Trophoblast cell (in vitro differentiated cells and primary cell): ENCODE data around the gene MTUS2.

Experiments used
- DNase-seq, 2 donors: peaks; one replicate each; pipeline ENCODE4 v3.0.0-alpha.2; 2016
- H2AFZ ChIP-seq: 2 replicates; pipeline ENCODE4 v1.6.1; 2013; ENCODE audit warnings: low read length, moderate library complexity, mild to moderate bottlenecking; ENCODE audit not compliant: insufficient read depth, poor library complexity
- H2AK5ac ChIP-seq: 2 replicates; pipeline ENCODE4 v1.6.1; 2013; ENCODE audit warnings: mild to moderate bottlenecking, low read length
- H2BK120ac ChIP-seq: 2 replicates; pipeline ENCODE4 v1.6.1; 2013; ENCODE audit warnings: low read length, mild to moderate bottlenecking, moderate library complexity; ENCODE audit not compliant: insufficient read depth, poor library complexity
- H2BK12ac ChIP-seq: 2 replicates; pipeline ENCODE4 v1.6.1; 2013; ENCODE audit warnings: mild to moderate bottlenecking, low read length, moderate library complexity
- H2BK5ac ChIP-seq: 2 replicates; pipeline ENCODE4 v1.6.1; 2013; ENCODE audit warnings: low read length, low read depth, moderate library complexity, mild to moderate bottlenecking; ENCODE audit not compliant: poor library complexity
- H3K14ac ChIP-seq: 2 replicates; pipeline ENCODE4 v1.6.1; 2013; ENCODE audit warnings: mild to moderate bottlenecking, low read length
- H3K18ac ChIP-seq: 2 replicates; pipeline ENCODE4 v1.6.1; 2013; ENCODE audit warnings: mild to moderate bottlenecking, low read length
- H3K23ac ChIP-seq: 2 replicates; pipeline ENCODE4 v1.6.1; 2013; ENCODE audit warnings: low read length
- H3K27ac ChIP-seq: 2 replicates; pipeline ENCODE4 v1.5.1; 2013; ENCODE audit warnings: low read depth, mild to moderate bottlenecking, inconsistent platforms, low read length, moderate library complexity
- H3K27me3 ChIP-seq: 2 replicates; pipeline ENCODE4 v1.6.1; 2013; ENCODE audit warnings: inconsistent platforms, mild to moderate bottlenecking, low read length, moderate library complexity; ENCODE audit not compliant: insufficient read depth
- H3K36me3 ChIP-seq, 2 experiments: 1 replicate in 1 of 2; 2 replicates in 1 of 2; pipeline ENCODE4 v1.6.1; 2013; ENCODE audit warnings: low read length in 2 of 2, mild to moderate bottlenecking in 2 of 2, moderate library complexity in 1 of 2; ENCODE audit not compliant: insufficient read depth in 2 of 2, control insufficient read depth in 1 of 2
- H3K4ac ChIP-seq: 2 replicates; pipeline ENCODE4 v1.6.1; 2013; ENCODE audit warnings: low read depth, mild to moderate bottlenecking, low read length, moderate library complexity
- H3K4me1 ChIP-seq, 2 experiments: 1 replicate in 1 of 2; 2 replicates in 1 of 2; pipeline ENCODE4 v1.6.1; 2013; ENCODE audit warnings: low read length in 2 of 2, mild to moderate bottlenecking in 2 of 2, moderate library complexity in 1 of 2; ENCODE audit not compliant: insufficient read depth in 2 of 2, control insufficient read depth in 1 of 2
- H3K4me2 ChIP-seq: 2 replicates; pipeline ENCODE4 v1.6.1; 2013; ENCODE audit warnings: inconsistent platforms, mild to moderate bottlenecking, low read length, moderate library complexity
- H3K4me3 ChIP-seq: 2 replicates; pipeline ENCODE4 v1.5.1; 2013; ENCODE audit warnings: mild to moderate bottlenecking, low read depth, low read length, inconsistent platforms
- H3K79me1 ChIP-seq: one replicate; pipeline ENCODE4 v1.6.1; 2013; ENCODE audit warnings: low read length
- H3K79me2 ChIP-seq: 2 replicates; pipeline ENCODE4 v1.6.1; 2013; ENCODE audit warnings: low read length, mild to moderate bottlenecking; ENCODE audit not compliant: control insufficient read depth, insufficient read depth, poor library complexity
- H3K9ac ChIP-seq: 2 replicates; pipeline ENCODE4 v1.6.1; 2013; ENCODE audit warnings: mild to moderate bottlenecking, low read length
- H3K9me3 ChIP-seq: 2 replicates; pipeline ENCODE4 v1.6.1; 2013; ENCODE audit warnings: low read depth, mild to moderate bottlenecking, control low read depth, inconsistent platforms, low read length; ENCODE audit not compliant: insufficient read depth
- H4K12ac ChIP-seq: 2 replicates; pipeline ENCODE4 v1.6.1; 2013; ENCODE audit warnings: low read depth, mild to moderate bottlenecking, low read length, moderate library complexity
- H4K8ac ChIP-seq: 2 replicates; pipeline ENCODE4 v1.6.1; 2013; ENCODE audit warnings: low read depth, mild to moderate bottlenecking, low read length, moderate library complexity
- H4K91ac ChIP-seq: one replicate; pipeline ENCODE4 v1.6.1; 2013; ENCODE audit warnings: low read depth, mild to moderate bottlenecking, low read length, moderate library complexity
- WGBS: extraction: QIAGEN DNeasy Blood & Tissue Kit; methylation state at CpG from one replicate; pipeline ENCODE4 v1.1.7; 2013; ENCODE audit warnings: missing lambda C conversion rate; ENCODE audit not compliant: insufficient read length, insufficient coverage; ENCODE audit errors: extremely low coverage; 5-methylcytosine and 5-hydroxymethylcytosine counted together

MTUS2 gene

DNA sequence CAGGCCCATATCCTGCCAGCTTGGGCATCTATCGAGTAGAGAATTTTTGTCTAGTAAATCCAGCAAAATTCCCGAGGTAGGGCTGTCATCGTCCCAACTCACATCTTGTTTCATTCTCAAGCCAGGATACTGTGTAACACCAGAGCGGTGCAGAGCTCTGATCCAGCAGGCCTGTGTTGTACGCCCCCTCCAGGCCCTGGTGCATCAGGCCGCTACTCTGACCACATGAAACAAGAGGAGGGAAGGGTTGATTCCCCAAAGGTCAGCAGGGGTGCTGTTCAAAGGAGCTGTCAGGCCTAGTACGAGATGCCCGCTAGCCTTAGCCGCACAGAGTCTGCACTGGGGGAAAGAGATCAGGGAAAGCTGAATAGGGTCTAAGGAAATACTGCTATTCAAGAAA, 499.3 kb downstream of the MTUS2 start:
- H3K9me3 ChIP-seq = no peaks in the 10 kb centered on the region
- no peak overlapping the region for H4K91ac ChIP-seq
- H3K36me3 ChIP-seq = no peaks in the 10 kb centered on the region
- DNase-seq = no peak
- H3K4me1 ChIP-seq = no peaks in the 10 kb centered on the region
- H3K23ac ChIP-seq = no peak overlapping the region
- H3K27me3 ChIP-seq = no peaks in the 10 kb centered on the region
- H3K4ac ChIP-seq = no peak overlapping the region
- H2BK120ac ChIP-seq = no peak overlapping the region
- H2BK5ac ChIP-seq = no peak overlapping the region
- H2BK12ac ChIP-seq = no peak overlapping the region
- no peak overlapping the region for H3K4me2 ChIP-seq
- H3K27ac ChIP-seq = no peak overlapping the region
- no peak overlapping the region for H2AK5ac ChIP-seq
- no peak overlapping the region for H3K14ac ChIP-seq
- H4K12ac ChIP-seq = no peak overlapping the region
- H3K79me2 ChIP-seq = no peaks in the 10 kb centered on the region
- H2AFZ ChIP-seq = no peak overlapping the region
- no peak overlapping the region for H3K4me3 ChIP-seq
- peak overlapping the region; percentile 19 for H3K9ac ChIP-seq
- no peaks in the 10 kb centered on the region for H3K79me1 ChIP-seq
- WGBS = no CpG with 5 or more reads among the region's 9 CpGs
- no peak overlapping the region for H3K18ac ChIP-seq
- H4K8ac ChIP-seq = no peak overlapping the region

DNA sequence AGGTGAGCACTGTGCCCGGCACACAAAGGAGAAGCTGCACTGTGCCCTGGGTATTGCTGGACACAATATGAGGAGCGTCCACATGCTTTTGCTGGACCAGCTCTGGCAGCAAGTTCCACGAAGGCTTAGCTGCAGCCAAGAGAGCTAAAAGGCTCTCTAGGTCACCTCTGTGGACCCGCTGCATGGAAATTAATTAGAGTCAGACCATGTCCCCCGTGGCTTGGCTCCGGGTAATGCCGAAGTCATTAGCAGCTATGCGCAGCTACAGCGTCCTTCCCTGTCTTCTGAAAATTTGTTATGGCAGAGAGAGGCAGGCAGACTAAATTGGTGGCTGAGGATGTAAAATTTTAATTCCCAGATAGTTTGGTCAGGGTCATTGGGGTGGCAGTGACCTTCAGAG, 503.8 kb downstream of the MTUS2 start:
- Histone ChIP-seq H3K27ac (no peak overlapping the region), H3K14ac (no peak overlapping the region), H3K79me2 (no peaks in the 10 kb centered on the region), H4K12ac (no peak overlapping the region), H3K4me1 (no peaks in the 10 kb centered on the region), H2BK5ac (no peak overlapping the region), H3K4me2 (no peak overlapping the region), H2AFZ (no peak overlapping the region), H3K4me3 (no peak overlapping the region), H3K18ac (no peak overlapping the region), H2AK5ac (no peak overlapping the region), H4K91ac (no peak overlapping the region), H3K9ac (no peak overlapping the region), H3K79me1 (no peaks in the 10 kb centered on the region), H3K9me3 (no peaks in the 10 kb centered on the region), H4K8ac (no peak overlapping the region), H2BK12ac (no peak overlapping the region), H3K27me3 (no peaks in the 10 kb centered on the region), H2BK120ac (no peak overlapping the region), H3K36me3 (no peaks in the 10 kb centered on the region), H3K23ac (peak overlapping the region; percentile 94), H3K4ac (no peak overlapping the region)
- WGBS = no CpG with 5 or more reads among the region's 9 CpGs
- no peak for DNase-seq

DNA sequence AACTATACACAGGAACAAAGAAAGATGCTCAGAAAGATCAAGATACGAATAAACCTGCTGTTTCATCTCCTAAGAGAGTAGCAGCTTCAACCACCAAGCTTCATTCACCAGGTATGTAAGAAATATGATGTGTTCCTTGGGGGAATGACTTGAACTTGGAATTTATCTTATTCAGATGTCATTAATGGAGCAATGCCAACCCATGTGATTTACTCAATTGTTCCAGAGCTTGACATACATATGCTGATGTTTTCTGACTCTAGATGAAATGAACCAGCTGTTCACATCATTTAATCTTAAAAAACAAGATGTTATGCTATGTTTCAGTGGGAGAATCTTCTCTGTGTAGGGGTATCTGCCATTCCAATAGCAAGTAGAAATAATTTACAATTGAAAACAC, 504.5 kb downstream of the MTUS2 start:
- no peak overlapping the region for H3K23ac ChIP-seq
- H2BK120ac ChIP-seq = no peak overlapping the region
- H3K9ac ChIP-seq = no peak overlapping the region
- H4K8ac ChIP-seq = no peak overlapping the region
- H3K18ac ChIP-seq = no peak overlapping the region
- no peaks in the 10 kb centered on the region for H3K79me1 ChIP-seq
- H3K4me1 ChIP-seq = no peaks in the 10 kb centered on the region
- no peak for DNase-seq
- H4K12ac ChIP-seq = no peak overlapping the region
- WGBS = no CpG with 5 or more reads among the region's 1 CpG
- H3K4me3 ChIP-seq = no peak overlapping the region
- H3K4me2 ChIP-seq = no peak overlapping the region
- H2BK5ac ChIP-seq = no peak overlapping the region
- no peak overlapping the region for H3K4ac ChIP-seq
- H4K91ac ChIP-seq = no peak overlapping the region
- no peak overlapping the region for H2AK5ac ChIP-seq
- no peaks in the 10 kb centered on the region for H3K27me3 ChIP-seq
- H3K9me3 ChIP-seq = no peaks in the 10 kb centered on the region
- H3K14ac ChIP-seq = no peak overlapping the region
- H2AFZ ChIP-seq = no peak overlapping the region
- no peaks in the 10 kb centered on the region for H3K79me2 ChIP-seq
- H3K36me3 ChIP-seq = no peaks in the 10 kb centered on the region
- H3K27ac ChIP-seq = no peak overlapping the region
- no peak overlapping the region for H2BK12ac ChIP-seq

DNA sequence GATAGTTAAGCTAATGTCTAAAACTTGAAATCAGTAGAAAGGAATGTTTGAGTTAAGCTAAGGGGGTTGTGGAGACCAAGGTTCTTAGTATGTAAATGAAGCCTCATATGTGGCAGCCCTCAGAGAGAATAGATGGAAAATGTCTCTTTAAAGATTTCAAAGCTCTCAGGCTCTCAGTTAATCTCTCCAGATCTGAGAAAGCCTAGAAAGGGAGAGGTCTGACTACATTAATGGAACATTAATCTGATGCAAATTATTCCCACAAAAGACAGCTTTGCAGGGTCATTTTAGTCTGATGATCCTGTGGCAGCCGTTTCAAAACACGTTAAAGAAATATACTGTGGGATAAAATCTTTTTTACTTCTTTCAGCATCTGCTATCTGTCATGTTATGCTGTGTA, 508.4 kb downstream of the MTUS2 start:
- no peaks in the 10 kb centered on the region for H3K79me1 ChIP-seq
- H3K9ac ChIP-seq = no peak overlapping the region
- H3K4ac ChIP-seq = no peak overlapping the region
- no peak overlapping the region for H2AFZ ChIP-seq
- DNase-seq = no peak
- H2AK5ac ChIP-seq = no peak overlapping the region
- no peak overlapping the region for H2BK5ac ChIP-seq
- no peaks in the 10 kb centered on the region for H3K4me1 ChIP-seq
- H3K23ac ChIP-seq = no peak overlapping the region
- no peak overlapping the region for H3K14ac ChIP-seq
- no peaks in the 10 kb centered on the region for H3K27me3 ChIP-seq
- no peak overlapping the region for H3K27ac ChIP-seq
- H3K18ac ChIP-seq = no peak overlapping the region
- H4K8ac ChIP-seq = no peak overlapping the region
- H3K36me3 ChIP-seq = no peaks in the 10 kb centered on the region
- no peak overlapping the region for H3K4me3 ChIP-seq
- no peak overlapping the region for H4K12ac ChIP-seq
- no peaks in the 10 kb centered on the region for H3K9me3 ChIP-seq
- no peak overlapping the region for H2BK12ac ChIP-seq
- H2BK120ac ChIP-seq = no peak overlapping the region
- H3K4me2 ChIP-seq = no peak overlapping the region
- H3K79me2 ChIP-seq = no peaks in the 10 kb centered on the region
- H4K91ac ChIP-seq = no peak overlapping the region
- WGBS = no CpG with 5 or more reads among the region's 2 CpGs
